HCT116 (cell line): Measurements from ENCODE around the gene INTS1. TPM values are rescaled to one million over a fixed set of nuclear protein-coding genes. Genes with fewer than 3 reads are reported as not detected.

ENCODE experiments used
- ATAC-seq: fragments of 200-7000 bp; cut with Tn5 transposase; 2 replicates; pipeline ENCODE4 v1.9.1; 2020; ENCODE audit warnings: mild to moderate bottlenecking, moderate library complexity
- BruUV-seq: library from RNA; stranded (reverse); fragments of 400-500 nt; replicated peaks from 2 replicates; lab custom pipeline; 2021; lab: Mats Ljungman, UMichigan
- CTCF ChIA-PET: fragments of 300-600 bp; sonication (Branson Sonifier 250); formaldehyde crosslinking; loops from one replicate; lab custom pipeline; 2021; ENCODE audit warnings: antibody characterized with exemption; lab: Charles Lee
- POLR2A ChIA-PET: fragments of 300-600, 350-600 bp; sonication (Branson Sonifier 250); formaldehyde crosslinking; loops from one replicate; lab custom pipeline; 2021; ENCODE audit warnings: antibody characterized with exemption; lab: Charles Lee
- RAD21 ChIA-PET, 2 experiments: fragments of 300-600 bp; sonication (Branson Sonifier 250); formaldehyde crosslinking; loops; one replicate each; lab custom pipeline; 2023; ENCODE audit warnings: low total read pairs in 2 of 2; ENCODE audit not compliant: uncharacterized antibody in 2 of 2, unreplicated experiment in 2 of 2, low non-redundant PET in 1 of 2; lab: Charles Lee
- DNase-seq: peaks from one replicate; pipeline ENCODE4 v3.0.0-alpha.2; 2010; ENCODE audit warnings: low read depth, low spot score
- H2AFZ ChIP-seq: fragments of 200-600 bp; shearing (Covaris generic), sonication (generic); 2 replicates; pipeline ENCODE4 v1.6.1; 2017; ENCODE audit warnings: low read depth, mixed run types, mixed read lengths, antibody characterized with exemption, low read length; ENCODE audit not compliant: poor library complexity, severe bottlenecking
- H3K27ac ChIP-seq: 2 replicates; pipeline ENCODE4 v1.5.1; 2012; ENCODE audit warnings: low read depth, low read length
- H3K27me3 ChIP-seq: fragments of 200-600 bp; sonication (generic); 2 replicates; pipeline ENCODE4 v1.6.1; 2016; ENCODE audit warnings: mixed run types, low read length, mixed read lengths; ENCODE audit not compliant: insufficient read depth
- H3K36me3 ChIP-seq, 2 experiments: fragments of 200-500 bp in 1 of 2; fragments of 200-600 bp in 1 of 2; sonication (Bioruptor generic) in 1 of 2; sonication (generic) in 1 of 2; 2 replicates each; pipeline versions ENCODE4 v1.5.1 to v1.6.1; 2014 to 2016; ENCODE audit warnings: low read length in 2 of 2, inconsistent platforms in 1 of 2, mixed read lengths in 1 of 2, mixed run types in 1 of 2; ENCODE audit not compliant: insufficient read depth in 2 of 2, control insufficient read depth in 1 of 2
- H3K4me1 ChIP-seq, 2 experiments: fragments of 200-600 bp in 1 of 2; sonication (generic) in 1 of 2; 2 replicates each; pipeline versions ENCODE4 v1.5.1 to v1.6.1; 2012 to 2017; ENCODE audit warnings: low read length in 2 of 2, inconsistent platforms in 1 of 2, mild to moderate bottlenecking in 1 of 2, mixed read lengths in 1 of 2, mixed run types in 1 of 2, moderate library complexity in 1 of 2; ENCODE audit not compliant: insufficient read depth in 2 of 2, control insufficient read depth in 1 of 2
- H3K4me2 ChIP-seq: fragments of 200-600 bp; sonication (generic); 2 replicates; pipeline ENCODE4 v1.6.1; 2017; ENCODE audit warnings: mixed run types, low read length, mixed read lengths
- H3K4me3 ChIP-seq, 2 experiments: fragments of 200-600 bp in 1 of 2; sonication (generic) in 1 of 2; replicated peaks in 1 of 2; 2 replicates each; pipeline ENCODE4 v1.5.1; 2011 to 2016; ENCODE audit warnings: low read length in 2 of 2, control low read depth in 1 of 2, low read depth in 1 of 2, mild to moderate bottlenecking in 1 of 2, mixed read lengths in 1 of 2, mixed run types in 1 of 2
- H3K79me2 ChIP-seq: fragments of 200-600 bp; sonication (generic); 2 replicates; pipeline ENCODE4 v1.6.1; 2017; ENCODE audit warnings: mild to moderate bottlenecking, mixed run types, low read length, moderate library complexity, mixed read lengths; ENCODE audit not compliant: insufficient read depth
- H3K9ac ChIP-seq: fragments of 200-600 bp; sonication (generic); 2 replicates; pipeline ENCODE4 v1.6.1; 2016; ENCODE audit warnings: low read length, mixed read lengths
- H3K9me2 ChIP-seq: fragments of 200-600 bp; sonication (generic), shearing (Covaris generic); 2 replicates; pipeline ENCODE4 v1.6.1; 2017; ENCODE audit warnings: mixed run types, mild to moderate bottlenecking, moderate library complexity; ENCODE audit not compliant: insufficient read depth
- H3K9me3 ChIP-seq, 2 experiments: fragments of 200-500 bp in 1 of 2; fragments of 200-600 bp in 1 of 2; sonication (Bioruptor generic) in 1 of 2; sonication (generic) in 1 of 2; 2 replicates each; pipeline ENCODE4 v1.6.1; 2014 to 2017; ENCODE audit warnings: low read length in 2 of 2, mixed read lengths in 2 of 2, inconsistent platforms in 1 of 2, low read depth in 1 of 2, mild to moderate bottlenecking in 1 of 2, mixed run types in 1 of 2, moderate library complexity in 1 of 2; ENCODE audit not compliant: control insufficient read depth in 1 of 2, insufficient read depth in 1 of 2
- H4K20me1 ChIP-seq: fragments of 200-600 bp; sonication (generic), shearing (Covaris generic); 2 replicates; pipeline ENCODE4 v1.6.1; 2017; ENCODE audit warnings: mixed run types, mild to moderate bottlenecking, moderate library complexity; ENCODE audit not compliant: insufficient read depth
- CEBPB ChIP-seq: IDR thresholded peaks from 2 replicates; pipeline ENCODE4 v1.6.1; 2012; ENCODE audit warnings: low read depth
- EGR1 ChIP-seq: IDR thresholded peaks from 2 replicates; pipeline ENCODE4 v1.6.1; 2012; ENCODE audit warnings: low read depth
- FOSL1 ChIP-seq: IDR thresholded peaks from 2 replicates; pipeline ENCODE4 v1.6.1; 2012; ENCODE audit warnings: low read depth
- MAX ChIP-seq: IDR thresholded peaks from 2 replicates; pipeline ENCODE4 v1.6.1; 2012
- RAD21 ChIP-seq: IDR thresholded peaks from 2 replicates; pipeline ENCODE4 v1.6.1; 2012; ENCODE audit warnings: low read depth, mild to moderate bottlenecking
- REST ChIP-seq: IDR thresholded peaks from 2 replicates; pipeline ENCODE4 v1.6.1; 2012; ENCODE audit warnings: low read depth
- TCF7L2 ChIP-seq: IDR thresholded peaks from 2 replicates; pipeline ENCODE4 v1.7.0; 2011; ENCODE audit warnings: borderline replicate concordance, inconsistent platforms; ENCODE audit not compliant: insufficient read depth, insufficient read length; ENCODE audit errors: extremely low read depth
- YY1 ChIP-seq: IDR thresholded peaks from 2 replicates; pipeline ENCODE4 v1.6.1; 2011; ENCODE audit warnings: low read length, low read depth, moderate library complexity, mild to moderate bottlenecking; ENCODE audit not compliant: insufficient replicate concordance; ENCODE audit errors: extremely low read depth
- ZNF274 ChIP-seq: fragments of 200-500 bp; sonication (Bioruptor generic); IDR thresholded peaks from 2 replicates; pipeline ENCODE4 v1.6.1; 2014; ENCODE audit warnings: mild to moderate bottlenecking, low read depth, low read length, inconsistent platforms
- intact Hi-C: fragments of 100-400 bp; cut with micrococcal nuclease; formaldehyde crosslinking; loops from 2 replicates; pipeline ENCODE4 v1.10.0; 2022
- total RNA-seq: library from RNA; stranded (reverse); gene quantifications from one replicate; pipeline ENCODE4 v1.2.1, GENCODE V29; 2021; ENCODE audit not compliant: unreplicated experiment

The INTS1 gene
- total RNA-seq, 1 experiment from 2014 or later = 167 TPM

- TF ChIP-seq REST (no peak), CEBPB (no peak), EGR1 (no peak), FOSL1 (no peak)
These were observed 22.1 kb upstream of the INTS1 start (continued) for GRCh38 chr7:1526271-1526754.

GRCh38 chr7:1525409-1525808 lies 21.2 kb upstream of the INTS1 start:
- H3K9ac ChIP-seq = no peak overlapping the region
- no peak overlapping the region for H3K27ac ChIP-seq
- BruUV-seq = no TSS peak
- no peaks in the 10 kb centered on the region for H3K27me3 ChIP-seq
- DNase-seq = no peak
- no peak overlapping the region for H3K4me2 ChIP-seq
- H3K9me3 ChIP-seq = no peaks in the 10 kb centered on the region
- TF ChIP-seq ZNF274 (no peak), YY1 (no peak), EGR1 (no peak), REST (no peak), MAX (no peak), TCF7L2 (no peak), RAD21 (no peak)
- H3K9me2 ChIP-seq = no peaks in the 10 kb centered on the region
- CTCF ChIA-PET = interaction anchor here (1.5 kb wide), 1 partner anchor 31 kb away, joined by 4 read pairs; the partner anchor contains the start of gene TMEM184A
- intact Hi-C loops = no loop called here
- RAD21 ChIA-PET = no interaction called here
- POLR2A ChIA-PET = interaction anchor here (0.5 kb wide), 1 partner anchor 21 kb away, joined by 4 read pairs; no protein-coding TSS in a partner anchor
- H3K79me2 ChIP-seq = no peaks in the 10 kb centered on the region
- no peak overlapping the region for H2AFZ ChIP-seq
- ATAC-seq = no peak
- no peaks in the 10 kb centered on the region for H4K20me1 ChIP-seq
- H3K4me3 ChIP-seq = no peak overlapping the region
- H3K4me1 ChIP-seq = peaks cover 20 to 44% of the 10 kb centered on the region in 2 experiments
- no peaks in the 10 kb centered on the region for H3K36me3 ChIP-seq
